Stimulated activated memory B cell treated with anti-CD40 and anti-IgM and Interleukin-4, amounts not matched to agents 10 μg/mL and 1 μg/mL and 100 μg/mL, for 72 hours (primary cell): ENCODE data around the gene CALM1.
A peak's percentile ranks its signal among the peaks of the same experiment; 100 is the strongest.

Source experiments
- ATAC-seq: fragments of 150-1000 bp; cut with Tn5 transposase; 2 replicates; pipeline ENCODE4 v1.10.0; 2021
- H3K27ac Mint-ChIP-seq: one replicate; pipeline ENCODE4 v1.8.0; 2022; ENCODE audit warnings: mild to moderate bottlenecking, mixed read lengths
- H3K27me3 Mint-ChIP-seq: one replicate; pipeline ENCODE4 v1.8.0; 2022; ENCODE audit warnings: mixed read lengths
- H3K36me3 Mint-ChIP-seq: one replicate; pipeline ENCODE4 v1.8.0; 2022; ENCODE audit warnings: mixed read lengths
- H3K4me1 Mint-ChIP-seq: one replicate; pipeline ENCODE4 v1.8.0; 2022; ENCODE audit warnings: mixed read lengths
- H3K4me3 Mint-ChIP-seq: one replicate; pipeline ENCODE4 v1.8.0; 2022; ENCODE audit warnings: mild to moderate bottlenecking, moderate library complexity, mixed read lengths
- H3K9me3 Mint-ChIP-seq: one replicate; pipeline ENCODE4 v1.8.0; 2022; ENCODE audit warnings: mixed read lengths

The CALM1 gene

DNA sequence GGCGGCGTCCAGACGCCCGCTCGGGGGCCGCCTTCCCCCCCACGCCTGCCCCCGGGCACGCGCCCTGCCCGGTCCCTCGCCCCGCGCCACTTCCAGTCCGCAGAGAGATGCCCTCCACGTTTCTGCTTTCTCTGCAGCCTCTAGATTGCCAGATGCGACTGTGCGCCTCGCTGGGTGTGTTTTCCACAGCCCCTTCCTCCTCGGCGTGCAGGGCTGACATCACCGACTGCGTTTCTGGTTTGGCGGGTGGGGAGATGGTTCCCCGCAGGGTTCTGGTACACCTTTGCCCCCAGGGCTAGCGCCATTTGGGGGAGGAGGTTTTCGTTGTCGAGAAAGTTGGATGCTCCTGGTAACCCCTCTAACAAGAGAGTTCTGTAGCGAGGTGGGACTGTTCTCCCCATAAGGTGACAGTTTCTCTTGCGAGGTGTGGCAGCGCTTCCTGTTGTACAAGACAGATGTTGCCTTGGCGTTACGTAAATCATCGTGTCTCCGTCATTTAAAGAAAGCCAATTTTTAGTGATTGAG is 1.5 kb downstream of the CALM1 start:
- no peaks in the 10 kb centered on the region for H3K27me3 Mint-ChIP-seq
- peaks cover 25% of the 10 kb centered on the region for H3K36me3 Mint-ChIP-seq
- no peaks in the 10 kb centered on the region for H3K9me3 Mint-ChIP-seq
- H3K27ac Mint-ChIP-seq: peak overlapping the region; percentile 90
- peak overlapping the region; percentile 92 for H3K4me3 Mint-ChIP-seq
- H3K4me1 Mint-ChIP-seq: peaks cover 47% of the 10 kb centered on the region
- ATAC-seq: peak; percentile 47

DNA sequence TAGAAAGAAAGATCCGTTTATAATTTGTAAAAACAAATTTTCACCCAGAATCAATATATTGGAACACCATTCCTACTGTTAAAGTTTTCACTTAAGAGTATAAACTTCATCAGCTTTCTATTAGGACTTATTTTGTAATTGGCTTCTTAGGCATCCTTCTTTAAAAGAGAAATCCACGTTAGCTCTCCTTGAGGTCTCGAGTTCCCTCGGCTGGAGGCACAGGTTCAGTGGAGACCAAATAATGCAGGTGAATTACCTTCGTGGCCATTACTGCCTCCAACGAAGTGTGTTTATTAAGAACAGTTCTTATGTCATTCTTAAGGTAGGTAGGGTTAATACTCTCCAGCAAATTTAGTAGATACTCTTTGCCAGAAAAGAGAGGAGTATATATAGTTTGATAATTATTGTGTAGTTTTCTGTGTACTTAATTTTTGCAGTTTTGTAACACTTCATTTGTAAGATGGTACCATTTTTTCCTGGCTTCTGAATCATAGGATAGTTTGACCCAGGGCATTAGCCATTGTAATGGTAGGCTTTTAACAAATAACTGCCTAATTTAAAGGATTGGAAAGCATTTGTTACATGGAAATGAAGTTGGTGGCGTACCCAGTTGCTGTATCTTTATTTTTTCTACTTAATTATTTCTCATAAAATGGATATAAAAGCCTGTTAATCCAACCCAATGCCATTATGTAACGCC is 2.2 kb downstream of the CALM1 start:
- Mint-ChIP-seq H3K4me1 (peaks cover 47% of the 10 kb centered on the region), H3K27ac (peak overlapping the region; percentile 90), H3K4me3 (peak overlapping the region; percentile 92), H3K36me3 (peaks cover 31% of the 10 kb centered on the region), H3K27me3 (no peaks in the 10 kb centered on the region), H3K9me3 (no peaks in the 10 kb centered on the region)
- no peak for ATAC-seq

DNA sequence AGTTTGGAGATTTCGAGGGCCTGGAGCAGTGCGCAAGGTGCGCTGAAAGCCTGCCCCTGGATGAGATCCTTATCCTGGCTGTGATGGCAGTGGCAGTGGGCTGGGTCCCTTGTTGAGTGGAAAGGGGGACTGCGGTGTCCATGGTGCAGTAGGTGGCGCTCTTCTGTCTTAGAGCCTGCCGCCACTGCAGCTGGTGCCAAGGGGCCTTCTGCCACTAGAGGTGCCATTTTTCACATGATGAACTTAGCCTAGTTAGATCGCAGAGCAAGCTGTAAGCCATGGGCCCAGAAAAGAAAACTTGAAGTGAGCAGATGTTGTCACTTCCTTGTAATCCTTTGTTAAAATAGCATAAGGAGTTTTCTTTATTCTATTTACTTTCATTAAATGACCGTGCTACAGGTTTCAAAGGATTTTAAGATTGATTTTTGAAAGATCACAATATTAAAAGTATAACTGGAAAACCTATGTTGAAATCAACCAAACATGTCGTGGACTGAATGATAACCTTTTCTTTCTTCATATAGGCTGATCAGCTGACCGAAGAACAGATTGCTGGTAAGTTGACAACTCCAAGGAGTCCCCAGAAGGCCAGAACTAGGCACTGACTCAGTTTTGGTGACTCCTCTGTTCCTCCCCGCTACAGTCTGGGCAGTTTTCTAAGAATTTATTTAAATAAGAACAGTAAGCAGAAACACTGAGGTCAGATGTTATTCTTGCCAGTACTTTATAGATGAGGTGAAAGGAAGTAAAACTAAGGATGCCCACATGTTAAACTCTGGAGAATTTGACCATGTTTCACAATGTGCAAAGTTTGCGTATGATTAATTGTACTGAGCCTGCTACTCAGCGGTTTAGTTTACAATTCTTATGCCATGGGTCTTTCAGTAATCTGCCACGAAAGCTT is 3.0 kb downstream of the CALM1 start:
- Mint-ChIP-seq H3K36me3 (peaks cover 39% of the 10 kb centered on the region), H3K27ac (peak overlapping the region; percentile 90), H3K9me3 (no peaks in the 10 kb centered on the region), H3K4me1 (peaks cover 47% of the 10 kb centered on the region), H3K4me3 (peak overlapping the region; percentile 92), H3K27me3 (no peaks in the 10 kb centered on the region)
- peak; percentile 69 for ATAC-seq

DNA sequence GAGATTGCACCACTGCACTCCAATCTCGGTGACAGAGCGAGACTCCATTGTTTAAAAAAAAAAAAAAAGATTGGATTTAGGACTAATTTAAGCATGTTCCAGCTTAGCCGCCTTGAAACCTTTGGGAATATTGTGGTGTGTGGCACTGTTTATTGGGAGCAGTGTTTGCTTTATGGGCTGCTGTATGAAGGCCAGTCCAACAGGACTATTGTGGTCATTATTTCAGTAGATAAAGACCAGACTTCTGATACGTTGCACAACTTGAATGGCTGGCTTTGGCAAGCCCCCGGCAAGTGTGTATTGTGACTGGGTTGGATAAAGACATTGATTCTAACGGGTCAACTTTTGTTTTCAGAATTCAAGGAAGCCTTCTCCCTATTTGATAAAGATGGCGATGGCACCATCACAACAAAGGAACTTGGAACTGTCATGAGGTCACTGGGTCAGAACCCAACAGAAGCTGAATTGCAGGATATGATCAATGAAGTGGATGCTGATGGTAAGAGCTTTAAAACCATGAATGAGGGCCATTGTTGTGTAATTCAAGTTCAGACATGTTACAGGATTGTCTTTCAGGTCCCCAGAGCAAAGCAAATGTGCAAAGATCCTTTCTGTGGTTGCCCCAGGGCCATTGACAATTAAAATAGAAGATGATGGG is 4.2 kb downstream of the CALM1 start:
- Mint-ChIP-seq H3K27me3 (no peaks in the 10 kb centered on the region), H3K27ac (no peak overlapping the region), H3K4me1 (peaks cover 49% of the 10 kb centered on the region), H3K36me3 (peaks cover 50% of the 10 kb centered on the region), H3K4me3 (no peak overlapping the region), H3K9me3 (no peaks in the 10 kb centered on the region)
- no peak for ATAC-seq

DNA sequence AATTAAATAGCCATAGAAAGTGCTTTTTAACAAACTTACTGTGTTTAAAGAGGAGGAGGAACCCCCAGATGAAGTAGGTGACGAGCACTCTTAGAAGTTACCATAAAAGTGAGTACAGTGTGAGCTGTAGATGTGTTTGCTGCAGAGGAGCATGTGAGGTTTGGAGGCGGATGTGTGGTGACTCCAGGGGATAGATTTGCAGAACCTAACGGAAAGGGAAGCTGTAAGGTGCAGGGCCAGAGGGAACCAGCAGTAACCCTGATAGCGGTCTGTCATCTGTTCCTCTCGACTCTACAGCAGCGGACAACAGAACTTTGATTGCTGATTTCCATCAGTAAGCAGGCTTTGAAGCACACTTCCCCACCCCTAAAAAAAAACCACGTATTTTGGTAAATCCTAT is 5.2 kb downstream of the CALM1 start:
- peaks cover 56% of the 10 kb centered on the region for H3K36me3 Mint-ChIP-seq
- H3K27ac Mint-ChIP-seq: peak overlapping the region; percentile 30
- H3K27me3 Mint-ChIP-seq: no peaks in the 10 kb centered on the region
- ATAC-seq: no peak
- no peaks in the 10 kb centered on the region for H3K9me3 Mint-ChIP-seq
- no peak overlapping the region for H3K4me3 Mint-ChIP-seq
- H3K4me1 Mint-ChIP-seq: peaks cover 54% of the 10 kb centered on the region

DNA sequence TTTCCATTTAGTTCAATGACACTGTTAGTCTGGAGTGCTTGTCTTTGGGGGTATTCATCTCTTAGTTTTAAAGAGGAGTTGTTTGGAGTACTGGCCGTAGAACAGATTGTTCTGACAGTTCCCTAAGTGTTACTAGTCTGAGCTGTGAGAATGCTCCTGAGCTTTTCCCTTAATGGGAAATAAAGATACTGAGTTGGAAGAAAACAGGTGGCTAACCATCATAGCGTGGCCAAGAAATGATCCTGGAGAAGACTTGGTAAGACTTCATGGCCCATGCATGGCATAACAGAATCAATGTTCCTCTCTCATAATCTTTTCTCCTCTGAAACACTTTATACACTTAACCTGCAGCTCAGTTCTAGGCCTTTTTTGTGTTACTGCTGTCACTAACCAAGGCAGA is 6.2 kb downstream of the CALM1 start:
- Mint-ChIP-seq H3K27ac (no peak overlapping the region), H3K27me3 (no peaks in the 10 kb centered on the region), H3K4me3 (no peak overlapping the region), H3K4me1 (peaks cover 54% of the 10 kb centered on the region), H3K9me3 (no peaks in the 10 kb centered on the region), H3K36me3 (peaks cover 56% of the 10 kb centered on the region)
- no peak for ATAC-seq

DNA sequence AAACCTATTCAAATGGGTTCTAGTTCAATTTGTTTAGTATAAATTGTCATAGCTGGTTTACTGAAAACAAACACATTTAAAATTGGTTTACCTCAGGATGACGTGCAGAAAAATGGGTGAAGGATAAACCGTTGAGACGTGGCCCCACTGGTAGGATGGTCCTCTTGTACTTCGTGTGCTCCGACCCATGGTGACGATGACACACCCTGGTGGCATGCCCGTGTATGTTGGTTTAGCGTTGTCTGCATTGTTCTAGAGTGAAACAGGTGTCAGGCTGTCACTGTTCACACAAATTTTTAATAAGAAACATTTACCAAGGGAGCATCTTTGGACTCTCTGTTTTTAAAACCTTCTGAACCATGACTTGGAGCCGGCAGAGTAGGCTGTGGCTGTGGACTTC is 8.3 kb downstream of the CALM1 start:
- H3K27ac Mint-ChIP-seq: no peak overlapping the region
- no peaks in the 10 kb centered on the region for H3K9me3 Mint-ChIP-seq
- peaks cover 36% of the 10 kb centered on the region for H3K4me1 Mint-ChIP-seq
- H3K4me3 Mint-ChIP-seq: no peak overlapping the region
- H3K27me3 Mint-ChIP-seq: no peaks in the 10 kb centered on the region
- H3K36me3 Mint-ChIP-seq: peaks cover 56% of the 10 kb centered on the region
- no peak for ATAC-seq

DNA sequence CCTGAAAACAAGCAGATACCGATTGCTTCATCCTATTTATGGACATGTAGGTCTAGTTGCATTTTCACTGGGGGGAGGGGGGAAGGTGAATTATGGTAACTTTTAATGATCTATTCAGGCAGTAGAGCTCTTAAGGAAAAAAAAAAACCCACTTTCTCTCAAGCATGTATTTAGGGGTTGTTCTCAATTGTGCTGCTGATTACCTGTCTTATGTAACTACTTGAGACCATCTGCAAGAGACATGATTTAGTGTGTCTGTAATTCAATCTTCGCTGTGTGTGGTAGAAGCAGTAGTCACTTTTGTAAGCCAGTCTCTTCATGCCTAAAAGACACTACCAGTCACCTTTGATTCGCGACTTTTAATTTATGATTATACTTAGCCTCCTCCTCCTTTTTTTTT is 8.9 kb downstream of the CALM1 start:
- ATAC-seq: no peak
- H3K27ac Mint-ChIP-seq: no peak overlapping the region
- H3K9me3 Mint-ChIP-seq: no peaks in the 10 kb centered on the region
- H3K4me3 Mint-ChIP-seq: no peak overlapping the region
- H3K36me3 Mint-ChIP-seq: peaks cover 56% of the 10 kb centered on the region
- no peaks in the 10 kb centered on the region for H3K27me3 Mint-ChIP-seq
- peaks cover 30% of the 10 kb centered on the region for H3K4me1 Mint-ChIP-seq

DNA sequence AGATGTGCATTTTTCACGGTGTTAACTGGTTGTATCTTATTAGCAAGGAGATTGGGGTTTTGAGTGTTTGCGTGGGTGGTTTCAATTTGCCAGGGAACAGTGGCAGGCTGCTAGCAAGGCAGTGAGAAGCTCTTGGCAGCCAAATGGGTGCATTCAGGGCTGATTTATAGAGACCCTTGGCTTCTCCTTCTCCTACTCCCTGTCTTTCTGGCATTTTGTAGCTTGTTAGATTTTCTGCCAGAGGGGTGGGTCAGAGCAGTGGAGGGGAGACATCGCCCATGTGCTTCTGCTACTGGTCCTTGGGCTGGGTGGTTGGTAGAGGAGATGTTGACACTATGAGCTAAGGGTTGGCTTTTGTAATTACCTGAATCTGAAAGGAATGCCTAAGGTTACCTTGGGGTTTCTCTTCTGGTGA is 9.6 kb downstream of the CALM1 start:
- Mint-ChIP-seq H3K4me3 (no peak overlapping the region), H3K36me3 (peaks cover 50% of the 10 kb centered on the region), H3K4me1 (peaks cover 23% of the 10 kb centered on the region), H3K27ac (no peak overlapping the region), H3K9me3 (no peaks in the 10 kb centered on the region), H3K27me3 (no peaks in the 10 kb centered on the region)
- ATAC-seq: no peak

DNA sequence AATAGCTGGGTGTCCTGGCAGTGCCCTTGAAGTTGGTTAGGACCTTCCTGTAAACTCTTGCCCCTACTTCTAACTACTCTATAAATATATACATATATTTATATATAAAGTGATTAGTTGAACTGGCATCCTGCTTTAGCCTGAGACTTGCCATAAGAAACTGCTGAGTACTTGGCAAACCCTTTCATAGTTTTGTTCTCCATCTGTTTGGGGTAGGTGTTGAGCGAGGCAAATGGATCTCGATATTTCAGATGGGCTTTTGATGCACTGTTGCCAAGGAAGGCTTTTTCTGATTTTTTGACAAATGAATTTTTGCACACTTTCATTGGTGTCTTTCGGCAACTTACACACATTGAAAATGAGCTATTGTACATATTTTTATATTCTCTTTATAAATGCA is 10.4 kb downstream of the CALM1 start:
- Mint-ChIP-seq H3K36me3 (peaks cover 42% of the 10 kb centered on the region), H3K27ac (no peak overlapping the region), H3K4me3 (no peak overlapping the region), H3K4me1 (peaks cover 16% of the 10 kb centered on the region), H3K27me3 (no peaks in the 10 kb centered on the region), H3K9me3 (no peaks in the 10 kb centered on the region)
- no peak for ATAC-seq

DNA sequence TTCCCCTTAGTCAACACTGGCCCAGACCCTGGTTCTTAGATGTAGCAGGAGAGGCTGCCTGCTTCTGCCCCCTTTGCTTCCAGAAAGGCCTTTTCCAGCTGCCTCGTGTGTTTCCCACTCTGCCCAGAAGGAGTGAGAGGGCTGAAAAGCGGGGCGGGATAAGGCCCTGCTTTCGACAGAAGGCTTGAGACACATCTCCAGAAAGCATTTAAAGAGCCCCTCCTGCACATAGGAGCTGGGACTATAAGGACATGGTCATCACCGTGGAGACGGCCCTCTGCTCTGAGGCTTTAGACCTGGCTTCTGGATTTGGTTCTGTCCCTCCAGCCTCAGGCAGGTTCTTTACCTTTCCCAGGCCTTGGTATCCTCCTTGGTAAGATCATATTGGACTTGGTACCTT is 11.9 kb downstream of the CALM1 start:
- peaks cover 7% of the 10 kb centered on the region for H3K4me1 Mint-ChIP-seq
- H3K4me3 Mint-ChIP-seq: no peak overlapping the region
- peaks cover 27% of the 10 kb centered on the region for H3K36me3 Mint-ChIP-seq
- no peak for ATAC-seq
- no peak overlapping the region for H3K27ac Mint-ChIP-seq
- no peaks in the 10 kb centered on the region for H3K9me3 Mint-ChIP-seq
- no peaks in the 10 kb centered on the region for H3K27me3 Mint-ChIP-seq

DNA sequence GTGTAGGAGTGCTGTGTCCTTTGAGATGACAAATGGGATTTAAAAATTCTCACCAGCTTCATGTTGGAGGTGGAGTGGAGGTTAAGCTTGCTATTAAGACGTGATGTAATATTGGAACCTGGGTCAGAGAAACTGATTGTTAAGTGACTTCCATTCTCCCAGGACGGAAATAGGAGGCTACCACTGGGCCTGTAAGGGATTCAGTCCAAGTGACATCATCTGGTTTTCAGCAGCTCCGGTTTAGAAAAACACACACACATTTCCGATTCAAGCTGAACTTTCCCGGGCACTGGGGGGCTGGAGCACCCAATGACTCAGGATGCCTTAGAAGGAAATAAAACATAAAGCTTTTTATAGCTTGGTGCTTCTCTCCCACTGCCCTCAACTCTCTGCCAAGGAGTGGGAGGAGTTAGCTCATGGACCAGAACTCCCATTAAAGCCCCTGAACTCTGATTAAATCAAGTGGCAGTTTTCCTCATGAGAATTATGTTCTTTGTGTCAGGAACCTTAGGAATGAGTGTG is 12.4 kb downstream of the CALM1 start:
- H3K27ac Mint-ChIP-seq: no peak overlapping the region
- no peak overlapping the region for H3K4me3 Mint-ChIP-seq
- ATAC-seq: no peak
- H3K27me3 Mint-ChIP-seq: no peaks in the 10 kb centered on the region
- H3K36me3 Mint-ChIP-seq: peaks cover 21% of the 10 kb centered on the region
- no peaks in the 10 kb centered on the region for H3K9me3 Mint-ChIP-seq
- peaks cover 7% of the 10 kb centered on the region for H3K4me1 Mint-ChIP-seq

DNA sequence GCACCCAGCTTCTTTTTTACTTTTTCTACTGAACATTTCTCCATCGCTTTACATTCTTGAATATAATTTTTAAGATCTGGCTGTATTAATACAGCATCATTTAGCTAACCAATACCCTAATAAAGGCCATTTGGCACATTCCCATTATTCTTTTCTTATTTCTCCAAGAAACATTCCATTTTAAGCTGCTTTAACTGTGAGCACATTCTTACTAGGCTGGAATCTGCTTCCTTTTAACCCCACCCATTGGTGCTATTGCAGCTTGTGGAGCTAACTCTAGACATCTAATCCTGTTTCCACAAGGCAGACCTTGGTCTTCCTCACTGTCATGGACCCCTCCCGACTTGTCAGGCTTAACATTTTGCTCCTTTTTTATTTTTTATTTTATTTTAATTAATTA is 15.2 kb downstream of the CALM1 start:
- Mint-ChIP-seq H3K4me1 (no peaks in the 10 kb centered on the region), H3K27ac (no peak overlapping the region), H3K9me3 (no peaks in the 10 kb centered on the region), H3K4me3 (no peak overlapping the region), H3K27me3 (no peaks in the 10 kb centered on the region), H3K36me3 (no peaks in the 10 kb centered on the region)
- no peak for ATAC-seq

DNA sequence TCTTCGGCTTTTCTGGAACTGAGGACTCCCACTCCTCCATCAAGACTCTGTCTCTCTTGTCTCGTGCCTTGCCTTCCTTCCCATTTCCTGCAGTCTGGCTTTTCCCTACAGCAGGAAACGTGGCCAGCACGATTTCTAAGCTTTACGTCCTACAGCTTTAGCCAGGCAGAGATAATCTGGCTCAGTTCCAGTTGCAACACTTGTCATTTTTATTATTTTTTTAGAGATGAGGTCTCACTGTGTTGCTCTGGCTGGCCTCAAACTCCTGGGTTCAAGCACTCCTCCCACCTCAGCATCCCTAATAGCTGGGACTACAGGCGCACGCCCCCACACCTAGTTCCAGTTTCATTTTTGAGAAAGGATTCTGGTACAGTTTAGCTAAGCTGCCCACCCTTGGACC is 19.9 kb downstream of the CALM1 start:
- Mint-ChIP-seq H3K4me1 (no peaks in the 10 kb centered on the region), H3K27me3 (no peaks in the 10 kb centered on the region), H3K9me3 (peaks cover 4% of the 10 kb centered on the region), H3K4me3 (no peak overlapping the region), H3K36me3 (no peaks in the 10 kb centered on the region), H3K27ac (no peak overlapping the region)
- ATAC-seq: no peak

DNA sequence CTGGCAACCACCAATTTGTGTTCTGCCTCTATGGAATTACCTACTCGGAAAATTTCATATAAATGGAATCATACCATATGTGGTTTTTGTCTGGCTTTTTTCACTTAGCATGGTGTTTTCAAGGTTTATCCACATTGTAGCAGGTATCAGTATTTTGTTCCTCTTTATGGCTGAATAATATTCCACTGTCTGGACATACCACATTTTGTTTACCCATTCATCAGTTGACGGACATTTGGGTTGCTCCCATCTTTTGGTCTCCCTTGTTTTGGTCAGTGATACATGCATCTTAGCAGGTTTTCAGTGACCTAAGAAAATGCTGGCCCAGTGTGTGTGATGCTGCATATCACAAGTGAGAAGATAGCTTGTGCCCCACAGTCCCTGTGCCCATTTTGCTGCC is 21.2 kb downstream of the CALM1 start:
- Mint-ChIP-seq H3K9me3 (peaks cover 4% of the 10 kb centered on the region), H3K27ac (no peak overlapping the region), H3K36me3 (no peaks in the 10 kb centered on the region)

More for the DNA sequence above, 21.2 kb downstream of the CALM1 start:
- Mint-ChIP-seq H3K4me3 (no peak overlapping the region), H3K4me1 (no peaks in the 10 kb centered on the region), H3K27me3 (no peaks in the 10 kb centered on the region)
- ATAC-seq: no peak
